Liver (tissue), 3 donors: ENCODE results near the gene SHISA4.

Experiments used
- ATF3 ChIP-seq: IDR thresholded peaks from 2 replicates; pipeline ENCODE4 v1.6.1; 2016; ENCODE audit warnings: antibody characterized with exemption
- CTCF ChIP-seq: fragments of 150-350 bp; IDR thresholded peaks from 2 replicates; pipeline ENCODE4 v1.5.1; 2017; ENCODE audit warnings: improper control_type of control experiment, low read depth, low read length; ENCODE audit not compliant: missing input control
- FOXA1 ChIP-seq: IDR thresholded peaks from 2 replicates; pipeline ENCODE4 v1.6.1; 2016; ENCODE audit warnings: antibody characterized with exemption
- GABPA ChIP-seq, 2 donors: IDR thresholded peaks in 1 of 2; conservative IDR thresholded peaks in 1 of 2; 2 replicates each; pipeline ENCODE4 v1.6.1; 2016; ENCODE audit warnings: antibody characterized with exemption in 2 of 2, mild to moderate bottlenecking in 1 of 2, moderate library complexity in 1 of 2
- HNF4A ChIP-seq, 2 donors: conservative IDR thresholded peaks; 2 replicates each; pipeline ENCODE4 v1.6.1; 2016; ENCODE audit warnings: antibody characterized with exemption in 2 of 2, mild to moderate bottlenecking in 2 of 2
- JUND ChIP-seq, 2 donors: IDR thresholded peaks; 2 replicates each; pipeline ENCODE4 v1.6.1; 2016; ENCODE audit warnings: antibody characterized with exemption in 2 of 2
- MAX ChIP-seq: IDR thresholded peaks from 2 replicates; pipeline ENCODE4 v1.6.1; 2016; ENCODE audit warnings: antibody characterized with exemption
- RAD21 ChIP-seq, 2 donors: IDR thresholded peaks; 2 replicates each; pipeline ENCODE4 v1.6.1; 2016; ENCODE audit warnings: antibody characterized with exemption in 2 of 2, mild to moderate bottlenecking in 2 of 2
- REST ChIP-seq: IDR thresholded peaks from 2 replicates; pipeline ENCODE4 v1.6.1; 2016; ENCODE audit warnings: antibody characterized with exemption, mild to moderate bottlenecking
- RXRA ChIP-seq, 2 donors: IDR thresholded peaks; 2 replicates each; pipeline ENCODE4 v1.6.1; 2017 to 2018; ENCODE audit warnings: antibody characterized with exemption in 2 of 2, mild to moderate bottlenecking in 1 of 2
- SP1 ChIP-seq: IDR thresholded peaks from 2 replicates; pipeline ENCODE4 v1.6.1; 2018; ENCODE audit warnings: antibody characterized with exemption, mild to moderate bottlenecking
- TAF1 ChIP-seq: conservative IDR thresholded peaks from 2 replicates; pipeline ENCODE4 v1.6.1; 2016; ENCODE audit warnings: antibody characterized with exemption, mild to moderate bottlenecking
- YY1 ChIP-seq: IDR thresholded peaks from 2 replicates; pipeline ENCODE4 v1.6.1; 2016; ENCODE audit warnings: antibody characterized with exemption, mild to moderate bottlenecking
- donor health status: healthy.
- donor health status: healthy.

- TF ChIP-seq JUND (IDR thresholded peaks at IDR 0.05) (no peak), CTCF (no peak), FOXA1 (no peak), MAX (no peak), ATF3 (no peak), RAD21 (IDR thresholded peaks at IDR 0.05) (no peak), GABPA (IDR thresholded peaks at IDR 0.05 in 1 of 2, conservative IDR thresholded peaks at IDR 0.05 in 1 of 2) (no peak), TAF1 (no peak), REST (no peak), RXRA (IDR thresholded peaks at IDR 0.05) (no peak), SP1 (no peak), YY1 (no peak), HNF4A (conservative IDR thresholded peaks at IDR 0.05) (no peak)
These were observed 13.5 kb downstream of the SHISA4 start for GRCh38 chr1:201902198-201902597.
